ENCODE data around the gene TELO2.

TELO2 gene

GRCh38 chr16:1487395-1488053 lies 5.6 kb upstream of the TELO2 start:
- H3K4me3 ChIP-seq (ENCODE audit: low read length): no peak overlapping the region
- DNase-seq (ENCODE audit: low read depth): no peak
- no peak for TF ChIP-seq CTCF (conservative IDR thresholded peaks at IDR 0.05; ENCODE audit: low read depth, low read length)

- H3K4me3 ChIP-seq (ENCODE audit: low read length): no peak overlapping the region
- no peak for DNase-seq (ENCODE audit: low read depth)
- TF ChIP-seq CTCF (conservative IDR thresholded peaks at IDR 0.05; ENCODE audit: low read depth, low read length): no peak
Measured at GRCh38 chr16:1488054-1488601, 5.0 kb upstream of the TELO2 start.

- no peak within 1 kb of the TSS for H3K4me3 ChIP-seq (ENCODE audit: low read length)
- TF ChIP-seq CTCF (conservative IDR thresholded peaks at IDR 0.05; ENCODE audit: low read depth, low read length): no peak
- DNase-seq (ENCODE audit: low read depth): no peak
Measured at GRCh38 chr16:1488619-1489018, 4.5 kb upstream of the TELO2 start, which contains the start of gene PTX4. TSS of gene PTX4 (minus strand) at chr16:1488944. CDS start at chr16:1488909, 35 bp downstream.

- no peak overlapping the region for H3K4me3 ChIP-seq (ENCODE audit: low read length)
- no peak for DNase-seq (ENCODE audit: low read depth)
- no peak for TF ChIP-seq CTCF (conservative IDR thresholded peaks at IDR 0.05; ENCODE audit: low read depth, low read length)
Measured at GRCh38 chr16:1489077-1489476, 4.1 kb upstream of the TELO2 start.

- TF ChIP-seq CTCF (conservative IDR thresholded peaks at IDR 0.05; ENCODE audit: low read depth, low read length): no peak
- DNase-seq (ENCODE audit: low read depth): no peak
Measured at GRCh38 chr16:1491327-1491726, 1.8 kb upstream of the TELO2 start.

GRCh38 chr16:1492082-1492922 lies 858 bp upstream of the TELO2 start:
- peak overlapping the region; percentile 75 for H3K4me3 ChIP-seq (ENCODE audit: low read length)
- TF ChIP-seq CTCF (conservative IDR thresholded peaks at IDR 0.05; ENCODE audit: low read depth, low read length): no peak
- no peak for DNase-seq (ENCODE audit: low read depth)

More at GRCh38 chr16:1491327-1491726, 1.8 kb upstream of the TELO2 start:
- no peak overlapping the region for H3K4me3 ChIP-seq (ENCODE audit: low read length)
